ENCODE measurements around the gene RNU1-4.
"Not testable (repeated sequence)": the region's sequence is repeated elsewhere in the genome, so short reads cannot be mapped to it uniquely, and the experiment has no call there.

Gene RNU1-4

DNA sequence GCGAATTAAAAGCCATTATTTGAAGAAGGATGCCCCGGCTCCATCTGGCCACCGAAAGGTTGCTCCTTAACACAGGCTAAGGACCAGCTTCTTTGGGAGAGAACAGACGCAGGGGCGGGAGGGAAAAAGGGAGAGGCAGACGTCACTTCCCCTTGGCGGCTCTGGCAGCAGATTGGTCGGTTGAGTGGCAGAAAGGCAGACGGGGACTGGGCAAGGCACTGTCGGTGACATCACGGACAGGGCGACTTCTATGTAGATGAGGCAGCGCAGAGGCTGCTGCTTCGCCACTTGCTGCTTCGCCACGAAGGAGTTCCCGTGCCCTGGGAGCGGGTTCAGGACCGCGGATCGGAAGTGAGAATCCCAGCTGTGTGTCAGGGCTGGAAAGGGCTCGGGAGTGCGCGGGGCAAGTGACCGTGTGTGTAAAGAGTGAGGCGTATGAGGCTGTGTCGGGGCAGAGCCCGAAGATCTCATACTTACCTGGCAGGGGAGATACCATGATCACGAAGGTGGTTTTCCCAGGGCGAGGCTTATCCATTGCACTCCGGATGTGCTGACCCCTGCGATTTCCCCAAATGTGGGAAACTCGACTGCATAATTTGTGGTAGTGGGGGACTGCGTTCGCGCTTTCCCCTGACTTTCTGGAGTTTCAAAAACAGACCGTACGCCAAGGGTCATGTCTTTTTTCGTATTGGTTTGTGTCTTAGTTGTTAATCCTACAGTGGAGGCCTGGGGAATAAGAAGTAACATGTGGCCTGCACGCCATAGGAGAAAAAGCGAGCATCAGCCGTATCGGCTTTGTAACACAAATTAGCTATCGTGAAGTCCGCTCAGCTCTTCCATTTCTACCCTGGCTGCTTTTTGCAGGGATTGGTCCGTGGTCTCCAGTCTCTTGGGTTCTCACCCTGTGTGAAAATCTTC, at the start of gene RNU1-4:
RNU1-4 (plus strand) TSS at position 470 of the 918 bp plus-strand sequence.
- H3K4me1 ChIP-seq (ENCODE audit: control insufficient read depth, low read depth, low read length); H3K36me3 ChIP-seq (ENCODE audit: control insufficient read depth, low read depth, low read length); H3K27me3 ChIP-seq (ENCODE audit: control insufficient read depth, insufficient read depth, low read length); H3K9ac ChIP-seq (ENCODE audit: low read length); H3K9me3 ChIP-seq (ENCODE audit: control insufficient read depth, low read depth, low read length); H3K27ac ChIP-seq (ENCODE audit: low read length); H3K4me3 ChIP-seq (ENCODE audit: low read length): not testable (repeated sequence)

DNA sequence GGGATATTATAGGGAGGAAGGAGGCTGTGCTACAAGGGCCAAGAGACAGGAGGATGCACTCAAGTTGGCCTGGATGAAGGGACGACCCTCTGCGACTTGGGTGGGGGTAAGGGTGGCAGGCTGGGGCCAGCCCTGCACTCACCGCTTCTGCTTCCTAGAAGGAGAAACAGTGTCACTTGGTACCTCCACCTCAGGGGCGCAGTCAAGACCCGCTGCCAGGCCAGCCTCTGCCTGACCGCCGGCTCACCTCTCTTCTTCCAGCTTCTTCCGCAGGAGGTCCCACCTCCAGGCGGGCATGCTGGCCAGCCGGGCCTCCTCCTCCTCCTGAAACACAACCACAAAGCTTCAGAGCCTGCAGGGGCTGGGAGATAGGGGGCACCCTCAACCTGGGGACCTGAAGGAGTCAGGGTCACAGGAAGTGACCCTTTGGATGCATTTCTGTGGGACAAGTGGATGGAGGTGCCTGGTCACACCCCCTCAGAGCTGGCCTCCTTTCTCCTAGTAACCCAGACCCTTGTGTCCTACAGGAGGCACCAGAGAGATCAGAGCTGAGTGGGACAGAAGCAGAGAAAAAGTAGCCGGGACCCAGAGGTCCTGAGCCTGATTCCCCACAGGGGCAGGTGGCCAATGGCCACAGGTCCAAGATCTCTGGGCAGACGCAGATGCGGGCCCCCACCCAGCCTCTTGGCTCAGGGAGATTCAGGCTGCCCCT, 49.2 kb upstream of the RNU1-4 start:
- not testable (repeated sequence) for H3K9ac ChIP-seq (ENCODE audit: low read length); H3K36me3 ChIP-seq (ENCODE audit: control insufficient read depth, low read depth, low read length); H3K4me3 ChIP-seq (ENCODE audit: low read length); H3K4me1 ChIP-seq (ENCODE audit: control insufficient read depth, low read depth, low read length); H3K27me3 ChIP-seq (ENCODE audit: control insufficient read depth, insufficient read depth, low read length); H3K9me3 ChIP-seq (ENCODE audit: control insufficient read depth, low read depth, low read length); H3K27ac ChIP-seq (ENCODE audit: low read length)

GRCh38 chr1:16692283-16692682, 48.0 kb upstream of the RNU1-4 start:
- H3K27me3 ChIP-seq (ENCODE audit: control insufficient read depth, insufficient read depth, low read length); H3K27ac ChIP-seq (ENCODE audit: low read length); H3K9me3 ChIP-seq (ENCODE audit: control insufficient read depth, low read depth, low read length); H3K4me1 ChIP-seq (ENCODE audit: control insufficient read depth, low read depth, low read length); H3K4me3 ChIP-seq (ENCODE audit: low read length); H3K9ac ChIP-seq (ENCODE audit: low read length); H3K36me3 ChIP-seq (ENCODE audit: control insufficient read depth, low read depth, low read length): not testable (repeated sequence)

GRCh38 chr1:16692717-16693448, 47.4 kb upstream of the RNU1-4 start:
- H3K27me3 ChIP-seq (ENCODE audit: control insufficient read depth, insufficient read depth, low read length); H3K4me1 ChIP-seq (ENCODE audit: control insufficient read depth, low read depth, low read length); H3K27ac ChIP-seq (ENCODE audit: low read length); H3K4me3 ChIP-seq (ENCODE audit: low read length); H3K36me3 ChIP-seq (ENCODE audit: control insufficient read depth, low read depth, low read length); H3K9ac ChIP-seq (ENCODE audit: low read length); H3K9me3 ChIP-seq (ENCODE audit: control insufficient read depth, low read depth, low read length): not testable (repeated sequence)

DNA sequence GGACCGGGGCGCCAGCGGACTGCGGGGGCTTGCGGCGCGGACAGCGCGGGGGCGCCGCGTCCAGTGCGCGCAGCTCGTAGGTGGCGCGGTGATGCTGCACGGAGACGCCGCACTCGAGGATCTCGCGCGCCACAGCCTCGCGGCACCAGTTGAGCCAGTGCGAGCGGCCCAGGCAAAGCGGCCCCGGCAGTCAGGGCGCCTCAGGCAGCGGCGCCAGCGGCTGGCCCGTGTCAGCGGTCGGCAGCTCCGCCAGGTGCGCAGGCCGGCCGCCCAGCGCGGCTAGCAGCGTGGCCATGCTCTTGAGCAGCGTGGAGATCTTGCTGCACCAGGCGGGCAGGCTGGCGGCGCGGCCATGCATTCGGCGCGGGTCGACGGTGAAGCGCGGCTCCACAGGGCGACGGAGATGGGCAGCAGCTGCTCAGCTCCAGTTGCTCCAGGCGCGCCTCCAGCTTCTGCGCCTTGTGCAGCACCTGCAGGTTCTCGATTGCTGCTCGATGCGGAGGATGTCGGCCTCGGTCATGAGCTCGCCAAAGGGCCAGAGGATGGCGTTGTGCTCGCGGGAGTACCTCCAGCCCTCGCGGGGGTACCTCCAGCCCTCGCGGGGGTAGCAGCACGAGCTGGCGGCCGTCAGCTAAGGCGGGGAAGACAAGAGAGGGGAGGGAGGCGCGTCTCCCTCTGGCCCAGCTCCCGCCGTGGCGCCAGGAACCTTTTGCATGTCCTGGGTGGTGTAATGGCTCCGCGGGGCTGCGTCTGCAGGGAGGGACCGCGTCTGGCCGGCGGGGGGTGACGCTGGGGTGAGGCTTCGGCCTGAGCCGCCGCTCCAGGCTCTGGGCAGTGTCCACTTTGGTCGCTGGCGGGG, 46.6 kb upstream of the RNU1-4 start:
- H3K4me3 ChIP-seq (ENCODE audit: low read length); H3K27ac ChIP-seq (ENCODE audit: low read length); H3K9ac ChIP-seq (ENCODE audit: low read length); H3K9me3 ChIP-seq (ENCODE audit: control insufficient read depth, low read depth, low read length); H3K27me3 ChIP-seq (ENCODE audit: control insufficient read depth, insufficient read depth, low read length); H3K36me3 ChIP-seq (ENCODE audit: control insufficient read depth, low read depth, low read length); H3K4me1 ChIP-seq (ENCODE audit: control insufficient read depth, low read depth, low read length): not testable (repeated sequence)

- H3K4me1 ChIP-seq (ENCODE audit: control insufficient read depth, low read depth, low read length); H3K9me3 ChIP-seq (ENCODE audit: control insufficient read depth, low read depth, low read length); H3K4me3 ChIP-seq (ENCODE audit: low read length); H3K36me3 ChIP-seq (ENCODE audit: control insufficient read depth, low read depth, low read length); H3K27ac ChIP-seq (ENCODE audit: low read length); H3K27me3 ChIP-seq (ENCODE audit: control insufficient read depth, insufficient read depth, low read length); H3K9ac ChIP-seq (ENCODE audit: low read length): not testable (repeated sequence)
Measured at GRCh38 chr1:16694308-16694702, 46.0 kb upstream of the RNU1-4 start.

DNA sequence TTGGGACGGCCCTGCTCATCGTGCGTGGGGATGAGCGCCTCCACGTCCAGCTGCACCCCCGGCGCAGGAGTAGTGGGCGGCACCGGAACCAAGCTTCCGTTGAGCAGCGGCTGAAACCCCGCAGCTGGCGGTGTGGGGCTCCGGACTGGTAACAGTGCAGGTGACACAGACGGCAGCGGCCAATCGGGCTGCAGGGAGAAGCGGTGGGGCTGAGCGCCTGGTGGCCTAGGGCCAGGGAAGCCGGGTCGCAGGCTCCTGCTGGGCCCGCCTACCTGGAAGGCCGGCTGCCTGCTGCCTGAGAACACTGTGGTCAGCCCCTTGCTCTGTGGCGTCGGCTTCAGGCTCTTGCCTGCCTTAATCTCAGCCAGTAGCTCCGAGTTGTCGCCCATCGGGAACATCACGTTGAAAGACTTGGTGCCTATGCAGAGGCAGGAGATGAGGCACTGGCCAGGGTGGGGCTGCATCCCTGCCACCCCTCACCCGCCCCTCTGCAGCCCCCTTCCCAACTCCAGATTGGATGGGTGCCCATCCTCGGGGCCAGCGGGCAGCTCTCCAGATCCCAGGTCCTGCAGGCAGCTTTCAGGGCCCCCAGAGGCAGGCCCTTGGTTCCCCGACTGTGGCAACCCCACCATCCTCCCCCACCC, 43.7 kb upstream of the RNU1-4 start:
- not testable (repeated sequence) for H3K9me3 ChIP-seq (ENCODE audit: control insufficient read depth, low read depth, low read length); H3K4me1 ChIP-seq (ENCODE audit: control insufficient read depth, low read depth, low read length); H3K27ac ChIP-seq (ENCODE audit: low read length); H3K36me3 ChIP-seq (ENCODE audit: control insufficient read depth, low read depth, low read length); H3K4me3 ChIP-seq (ENCODE audit: low read length); H3K27me3 ChIP-seq (ENCODE audit: control insufficient read depth, insufficient read depth, low read length); H3K9ac ChIP-seq (ENCODE audit: low read length)

GRCh38 chr1:16697152-16697551, 43.2 kb upstream of the RNU1-4 start:
- H3K36me3 ChIP-seq (ENCODE audit: control insufficient read depth, low read depth, low read length); H3K27ac ChIP-seq (ENCODE audit: low read length); H3K9me3 ChIP-seq (ENCODE audit: control insufficient read depth, low read depth, low read length); H3K27me3 ChIP-seq (ENCODE audit: control insufficient read depth, insufficient read depth, low read length); H3K4me1 ChIP-seq (ENCODE audit: control insufficient read depth, low read depth, low read length); H3K4me3 ChIP-seq (ENCODE audit: low read length); H3K9ac ChIP-seq (ENCODE audit: low read length): not testable (repeated sequence)

DNA sequence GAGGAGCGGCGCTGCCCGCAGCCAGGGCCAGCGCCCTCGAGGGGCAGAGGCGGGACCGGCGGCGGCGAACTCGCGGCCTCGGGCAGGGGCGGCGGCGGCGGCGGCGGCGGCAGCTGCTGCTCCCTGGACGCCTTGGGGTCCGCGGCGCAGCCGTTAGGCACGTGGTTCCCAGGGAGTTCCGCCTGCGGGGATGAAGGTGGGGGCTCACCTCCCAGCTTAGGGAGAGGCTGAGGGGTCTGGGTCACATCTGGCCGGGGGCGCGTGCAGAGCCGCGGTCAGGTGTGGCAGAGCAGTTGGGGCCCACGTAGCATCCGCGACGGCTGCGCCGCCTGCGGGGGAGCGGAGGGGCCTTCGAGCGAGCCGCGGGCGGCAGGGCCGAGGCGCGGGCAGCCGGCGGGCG, 40.9 kb upstream of the RNU1-4 start:
- H3K9ac ChIP-seq (ENCODE audit: low read length); H3K4me1 ChIP-seq (ENCODE audit: control insufficient read depth, low read depth, low read length); H3K27ac ChIP-seq (ENCODE audit: low read length); H3K9me3 ChIP-seq (ENCODE audit: control insufficient read depth, low read depth, low read length); H3K27me3 ChIP-seq (ENCODE audit: control insufficient read depth, insufficient read depth, low read length); H3K36me3 ChIP-seq (ENCODE audit: control insufficient read depth, low read depth, low read length); H3K4me3 ChIP-seq (ENCODE audit: low read length): not testable (repeated sequence)

DNA sequence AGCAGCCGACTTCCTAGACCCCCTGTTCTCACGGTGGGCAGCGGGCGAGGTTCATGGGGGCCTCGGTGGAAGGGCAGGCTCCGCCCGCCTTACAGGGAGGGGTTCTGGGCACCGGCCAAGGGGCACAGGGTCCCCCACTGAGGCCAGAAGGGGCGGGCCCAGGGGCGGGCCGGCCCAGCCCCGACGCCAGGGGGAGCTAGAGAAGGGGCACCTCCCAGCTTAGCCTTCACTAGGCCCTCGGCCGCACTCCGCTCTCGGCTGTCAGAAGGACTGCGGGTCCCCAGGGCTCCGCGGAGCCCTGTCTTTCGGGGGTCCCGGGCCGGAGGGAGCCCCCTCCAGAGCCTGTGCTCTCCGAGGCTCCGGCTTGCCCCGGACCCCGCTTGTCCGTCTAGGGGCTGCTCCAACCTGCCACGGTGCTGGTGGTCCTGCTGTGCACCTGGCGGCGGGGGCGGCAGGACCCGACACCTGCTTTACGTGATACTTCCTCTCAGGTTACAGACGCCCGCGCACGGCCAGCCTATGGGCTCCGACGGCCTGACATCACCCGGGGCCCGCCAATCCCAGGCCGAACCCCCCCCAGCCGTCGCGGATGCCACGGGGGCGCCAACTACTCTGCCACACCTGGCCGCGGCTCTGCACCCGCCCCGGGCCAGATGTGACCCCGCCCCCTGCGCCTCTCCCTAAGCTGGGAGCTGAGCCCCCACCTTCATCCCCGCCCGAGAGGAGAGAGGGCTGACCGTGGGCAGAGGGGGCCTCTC, 40.0 kb upstream of the RNU1-4 start:
- H3K4me3 ChIP-seq (ENCODE audit: low read length); H3K36me3 ChIP-seq (ENCODE audit: control insufficient read depth, low read depth, low read length); H3K27ac ChIP-seq (ENCODE audit: low read length); H3K4me1 ChIP-seq (ENCODE audit: control insufficient read depth, low read depth, low read length); H3K9me3 ChIP-seq (ENCODE audit: control insufficient read depth, low read depth, low read length); H3K9ac ChIP-seq (ENCODE audit: low read length); H3K27me3 ChIP-seq (ENCODE audit: control insufficient read depth, insufficient read depth, low read length): not testable (repeated sequence)
